Non-pigmented ciliary epithelial cell (primary cell): Measurements from ENCODE around the gene OR2V1.
"Not testable (repeated sequence)": the region's sequence is repeated elsewhere in the genome, so short reads cannot be mapped to it uniquely, and the experiment has no call there.

ENCODE experiments used
- DNase-seq: peaks from one replicate; pipeline ENCODE4 v3.0.0-alpha.2; 2010; ENCODE audit warnings: low read depth

Gene OR2V1

DNA sequence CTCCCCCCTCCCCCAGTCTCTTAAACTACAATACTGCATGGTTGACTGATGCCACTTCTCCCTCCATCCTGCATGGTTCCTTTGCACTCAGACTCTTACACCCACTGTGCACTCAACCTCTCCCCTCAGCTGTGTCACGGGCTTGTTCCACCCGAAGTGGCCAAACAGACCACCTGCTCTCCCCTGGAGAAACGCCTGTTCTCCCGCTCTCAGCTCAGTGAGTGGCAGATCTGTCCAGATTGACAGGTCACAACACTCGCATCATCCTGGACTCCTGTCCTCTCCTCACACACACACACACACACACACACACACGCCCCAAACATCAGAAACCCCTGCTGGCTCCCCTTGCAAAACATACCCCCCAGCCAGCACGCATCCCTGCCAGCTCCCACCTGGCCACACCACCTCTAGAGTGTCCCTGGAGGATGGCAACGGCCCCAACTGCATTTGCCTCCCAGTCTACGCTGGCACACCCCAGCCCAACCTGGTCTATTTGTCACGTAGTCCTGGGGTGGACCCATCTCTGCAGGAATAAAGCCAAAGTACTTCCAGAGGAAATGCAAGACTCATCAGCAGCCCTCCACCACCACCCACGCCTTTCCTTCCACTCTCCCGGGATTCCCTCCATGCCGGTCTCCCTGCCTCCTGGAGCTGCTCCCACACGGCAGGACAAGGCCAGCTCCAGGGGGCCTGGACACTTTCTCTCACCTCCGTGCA lies 2.9 kb downstream of the OR2V1 start:
- DNase-seq: no peak

DNA sequence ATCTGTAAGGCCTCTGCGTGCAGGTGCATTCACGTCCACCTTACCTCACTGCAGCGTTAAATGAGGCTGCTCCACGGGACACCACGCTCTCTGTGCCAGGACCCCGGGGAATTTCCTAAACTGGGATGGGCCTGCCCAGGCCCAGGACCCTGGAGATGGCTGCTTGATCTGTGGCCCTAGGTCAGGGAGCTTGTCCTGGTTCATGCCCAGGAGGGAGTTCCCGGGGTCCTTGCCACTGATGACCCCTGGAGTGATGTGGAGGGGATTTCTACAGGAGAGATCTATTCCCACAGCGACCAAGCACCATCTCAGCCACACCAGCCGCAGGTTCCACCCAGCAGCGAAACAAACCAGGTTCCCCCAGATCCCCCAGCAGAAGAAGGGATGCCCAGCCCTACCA lies 3.5 kb downstream of the OR2V1 start:
- DNase-seq: no peak

DNA sequence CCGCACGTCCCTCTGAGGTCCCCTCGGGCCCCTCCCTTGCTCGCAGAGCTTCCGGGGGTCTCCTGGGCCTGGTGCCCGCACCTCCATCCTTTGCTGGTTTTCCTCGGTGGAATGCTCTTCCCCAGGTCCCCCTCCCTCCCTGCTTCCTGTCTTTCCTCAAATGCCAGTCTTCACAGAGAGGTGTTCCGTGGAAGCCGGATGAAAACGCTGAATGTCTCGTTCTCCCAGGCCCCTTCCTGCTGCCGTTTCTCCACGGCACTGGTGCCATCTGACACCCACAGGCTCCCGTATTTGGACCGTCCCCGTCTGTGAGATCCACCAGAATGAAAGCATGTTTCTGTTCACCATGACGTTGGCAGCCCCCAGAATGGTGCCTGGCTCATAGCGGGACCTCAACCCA lies 4.1 kb downstream of the OR2V1 start:
- DNase-seq: no peak

DNA sequence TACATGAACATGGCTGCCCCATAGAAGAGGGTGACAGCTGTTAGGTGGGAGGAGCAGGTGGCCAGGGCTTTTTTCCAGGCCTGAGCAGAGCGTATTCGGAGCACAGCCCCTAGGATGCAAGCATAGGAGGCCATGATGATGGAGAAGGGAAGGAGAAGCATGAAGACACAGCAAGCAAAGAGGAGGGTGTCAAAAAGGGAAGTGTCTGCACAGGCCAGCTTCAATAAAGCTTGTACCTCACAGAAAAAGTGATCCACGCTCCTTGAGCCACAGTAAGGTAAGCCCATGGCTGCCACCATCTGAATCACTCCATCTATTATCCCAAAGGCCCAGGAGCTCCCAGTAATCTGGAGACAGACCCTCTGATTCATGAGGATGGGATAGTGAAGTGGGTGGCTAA lies 6.4 kb downstream of the OR2V1 start:
- DNase-seq: no peak

DNA sequence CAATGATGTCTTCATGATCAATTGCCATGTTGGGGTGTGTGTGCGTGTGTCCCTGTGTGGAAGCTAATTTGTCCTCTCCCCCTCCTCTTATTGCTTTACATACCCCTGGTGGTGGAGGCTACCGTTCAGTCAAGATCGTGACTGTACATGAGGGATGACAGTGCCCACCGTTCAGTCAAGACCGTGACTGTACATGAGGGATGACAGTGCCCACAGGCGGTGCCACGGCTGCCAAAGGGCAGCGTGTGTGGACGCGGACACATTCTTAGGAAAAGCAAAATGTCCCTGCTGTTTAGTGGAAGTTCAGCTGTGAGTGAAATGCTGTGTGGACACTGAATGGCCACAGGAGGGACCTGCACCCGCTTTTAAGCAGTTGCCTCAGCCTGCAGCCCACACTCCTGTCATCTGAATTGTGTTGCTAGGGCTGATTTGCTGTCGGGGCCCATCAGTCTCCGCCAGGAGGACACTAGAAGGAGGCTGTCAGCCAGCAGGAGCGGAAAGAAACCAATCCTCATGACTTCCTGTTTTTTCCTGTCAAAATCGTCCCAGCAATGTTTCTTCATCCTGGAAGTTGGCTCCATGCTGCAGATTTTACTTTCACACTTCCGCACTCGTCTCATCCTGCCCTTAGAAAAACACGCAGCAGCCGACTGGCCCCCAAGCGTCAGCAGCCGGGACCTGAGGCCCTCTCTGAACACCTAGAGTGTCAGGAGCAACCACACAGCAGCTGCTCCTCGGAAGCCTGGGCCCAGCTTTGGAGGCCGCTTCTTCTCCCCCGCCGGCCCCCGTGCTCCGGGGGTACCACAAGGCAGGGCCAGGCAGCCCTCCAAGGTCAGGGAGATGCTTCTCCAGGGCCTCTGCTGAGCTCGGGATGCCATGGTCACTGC lies 9.1 kb downstream of the OR2V1 start:
- no peak for DNase-seq

DNA sequence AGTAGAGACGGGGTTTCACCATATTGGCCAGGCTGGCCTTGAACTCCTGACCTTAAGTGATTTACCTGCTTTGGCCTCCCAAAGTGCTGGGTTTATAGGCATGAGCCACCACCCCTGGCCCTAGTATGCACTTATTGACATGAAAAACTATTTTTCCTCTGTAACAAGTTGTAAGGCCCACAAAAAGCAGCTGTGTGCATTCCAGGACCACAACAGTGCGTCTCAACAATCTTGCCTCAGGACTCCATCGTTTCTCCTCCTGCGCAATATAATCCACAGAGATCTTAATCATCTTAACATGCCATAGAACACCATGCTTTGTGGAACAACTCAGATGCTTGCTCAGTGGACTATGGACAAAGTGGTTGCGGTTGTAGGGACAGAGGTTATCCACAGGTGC lies 10.2 kb downstream of the OR2V1 start:
- no peak for DNase-seq

DNA sequence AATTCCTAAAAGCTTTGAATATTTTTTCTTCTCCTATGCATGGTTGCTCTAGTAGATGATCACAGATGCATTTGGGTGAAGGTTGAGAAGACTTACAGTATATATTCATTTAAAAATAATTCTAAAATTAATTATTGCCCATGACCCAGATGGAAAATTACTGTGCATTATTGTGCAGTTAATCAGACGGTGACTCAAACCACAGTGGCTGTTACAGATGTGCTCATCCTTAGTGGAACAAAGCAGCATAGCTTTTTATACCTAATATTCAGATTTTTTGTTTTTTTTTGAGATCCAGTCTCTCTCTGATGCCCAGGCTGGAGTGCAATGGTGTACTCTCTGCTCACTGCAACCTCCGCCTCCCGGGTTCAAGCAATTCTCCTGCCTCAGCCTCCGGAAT lies 10.7 kb downstream of the OR2V1 start:
- DNase-seq: peak; percentile 24

DNA sequence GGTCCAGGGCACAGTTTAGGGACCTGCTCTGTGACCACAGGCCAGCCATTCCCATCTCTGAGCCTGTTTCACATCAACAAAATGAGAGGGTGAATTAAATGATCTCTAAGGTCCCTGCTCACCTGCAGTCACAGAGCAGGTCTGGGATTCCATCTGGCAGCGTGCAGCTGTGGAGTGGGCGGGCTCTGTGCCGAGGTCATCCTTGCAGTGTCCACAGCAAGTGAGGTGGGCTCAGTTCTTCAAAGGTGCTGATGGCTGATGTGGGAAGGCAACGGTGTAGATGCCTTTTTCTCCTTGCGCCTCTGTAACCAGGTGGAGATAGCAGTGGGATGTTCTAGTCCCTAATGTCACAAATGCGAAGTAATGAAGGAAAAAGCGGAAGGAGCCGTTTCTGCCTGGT lies 11.9 kb downstream of the OR2V1 start:
- DNase-seq: no peak

DNA sequence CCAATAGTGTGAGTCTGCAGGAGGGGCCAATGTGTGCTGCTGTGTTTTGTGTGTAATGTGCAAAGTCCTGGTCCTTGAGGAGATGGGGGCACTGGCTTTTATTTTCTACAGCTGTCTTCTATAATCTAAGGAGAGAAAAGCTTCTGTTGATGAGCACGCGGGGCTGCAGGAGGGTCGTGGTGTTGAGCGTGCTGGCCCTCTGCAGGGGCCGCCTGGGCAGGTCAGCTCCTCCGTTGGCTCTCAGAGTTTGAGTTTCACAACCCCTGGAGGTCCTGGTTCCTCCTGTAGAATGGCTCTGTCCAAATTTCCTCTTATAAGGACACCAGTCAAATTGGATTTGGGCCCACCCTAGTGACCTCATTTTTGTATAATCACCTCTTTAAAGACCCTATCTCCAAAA lies 12.6 kb downstream of the OR2V1 start:
- DNase-seq: no peak

DNA sequence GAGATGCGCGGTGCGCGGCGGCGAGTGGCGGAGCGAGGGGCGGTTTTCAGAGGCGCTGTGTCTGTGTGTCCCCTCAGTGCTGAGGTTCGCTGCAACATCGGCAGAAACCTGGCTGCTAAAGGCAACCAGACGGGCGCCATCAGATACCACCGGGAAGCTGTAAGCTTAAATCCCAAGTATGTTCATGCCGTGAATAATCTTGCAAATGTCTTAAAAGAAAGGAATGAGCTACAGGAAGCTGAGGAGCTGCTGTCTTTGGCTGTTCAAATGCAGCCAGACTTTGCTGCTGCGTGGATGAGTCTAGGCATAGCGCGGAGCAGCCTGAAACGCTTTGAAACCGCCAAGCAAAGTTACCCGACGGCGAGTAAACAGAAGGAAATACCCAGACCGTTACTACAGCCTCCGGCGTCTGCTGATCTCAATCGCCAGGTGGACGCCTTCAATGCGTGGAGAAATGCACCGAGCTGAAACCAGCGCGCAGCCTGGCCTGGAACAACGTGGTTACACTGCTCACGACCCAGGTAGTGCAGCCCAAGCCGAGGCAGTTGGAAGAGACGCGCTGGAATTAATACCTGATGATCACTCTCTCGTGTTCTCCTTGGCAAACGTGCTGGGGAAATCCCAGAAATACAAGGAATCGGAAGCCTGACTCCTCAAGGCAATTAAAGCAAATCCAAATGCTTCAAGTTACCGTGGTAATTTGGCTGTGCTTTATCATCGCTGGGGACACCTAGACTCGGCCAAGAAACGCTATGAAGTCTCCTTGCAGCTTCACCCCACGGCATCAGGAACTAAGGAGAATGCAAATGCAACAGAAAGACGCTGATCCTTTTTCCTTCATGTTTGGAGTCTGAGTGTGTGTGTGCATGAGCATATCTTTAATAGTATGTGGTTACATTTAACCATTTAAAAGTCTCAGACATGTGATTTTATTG lies 15.9 kb downstream of the OR2V1 start:
- peak; percentile 43 for DNase-seq

DNA sequence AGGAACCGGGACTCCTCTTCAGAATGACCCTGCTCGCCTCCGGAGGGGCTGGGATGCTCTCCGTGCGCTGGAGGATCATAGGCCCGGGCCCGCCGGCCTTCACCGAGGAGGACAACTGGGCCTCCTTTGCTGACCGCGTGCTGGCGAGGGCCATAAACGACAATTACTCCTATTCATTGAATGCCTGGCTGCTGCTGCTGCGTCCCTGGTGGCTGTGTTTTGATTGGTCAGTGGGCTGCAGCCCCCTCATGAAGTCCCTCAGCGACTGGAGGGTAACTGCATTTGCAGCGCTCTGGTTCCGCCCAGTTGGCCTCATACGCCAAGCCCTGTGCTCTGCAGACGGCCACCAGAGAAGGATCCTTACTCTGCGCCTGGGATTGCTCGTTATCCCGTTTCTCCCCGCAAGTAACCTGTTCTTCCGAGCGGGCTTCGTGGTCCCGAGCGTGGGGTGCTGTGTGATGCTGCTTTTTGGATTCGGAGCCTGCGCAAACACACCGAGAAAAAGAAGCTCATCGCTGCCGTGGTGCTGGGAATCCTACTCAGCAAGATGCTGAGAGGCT lies 16.6 kb downstream of the OR2V1 start:
- no peak for DNase-seq

DNA sequence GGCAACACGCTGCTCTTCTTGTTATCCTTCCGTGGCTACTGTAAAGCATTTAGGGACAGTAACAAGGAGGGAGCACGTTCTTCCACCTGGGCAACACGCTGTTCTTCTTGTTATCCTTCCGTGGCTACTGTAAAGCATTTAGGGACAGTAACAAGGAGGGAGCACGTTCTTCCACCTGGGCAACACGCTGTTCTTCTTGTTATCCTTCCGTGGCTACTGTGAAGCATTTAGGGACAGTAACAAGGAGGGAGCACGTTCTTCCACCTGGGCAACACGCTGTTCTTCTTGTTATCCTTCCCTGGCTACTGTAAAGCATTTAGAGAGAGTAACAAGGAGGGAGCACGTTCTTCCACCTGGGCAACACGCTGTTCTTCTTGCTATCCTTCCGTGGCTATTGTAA lies 17.4 kb downstream of the OR2V1 start:
- DNase-seq: not testable (repeated sequence)

DNA sequence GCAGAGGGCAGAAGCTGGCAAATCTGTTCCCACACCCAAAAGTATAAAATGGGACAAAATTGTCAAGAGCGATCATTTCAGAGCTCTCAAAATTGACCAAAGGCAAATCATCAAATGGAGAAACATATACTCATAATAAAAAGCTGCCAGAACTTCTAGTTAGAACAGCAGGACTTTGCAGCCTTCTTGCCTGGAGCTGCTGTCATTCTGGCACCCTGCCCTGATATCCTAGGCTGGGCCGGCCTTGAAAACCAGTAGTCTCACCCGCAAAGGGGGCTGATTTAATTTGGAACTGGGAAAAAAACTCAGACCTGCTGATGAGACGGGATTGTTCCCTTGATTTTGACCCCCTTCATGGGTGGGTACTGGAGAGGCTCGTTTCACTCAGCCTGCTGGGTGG lies 18.5 kb downstream of the OR2V1 start:
- DNase-seq: no peak

DNA sequence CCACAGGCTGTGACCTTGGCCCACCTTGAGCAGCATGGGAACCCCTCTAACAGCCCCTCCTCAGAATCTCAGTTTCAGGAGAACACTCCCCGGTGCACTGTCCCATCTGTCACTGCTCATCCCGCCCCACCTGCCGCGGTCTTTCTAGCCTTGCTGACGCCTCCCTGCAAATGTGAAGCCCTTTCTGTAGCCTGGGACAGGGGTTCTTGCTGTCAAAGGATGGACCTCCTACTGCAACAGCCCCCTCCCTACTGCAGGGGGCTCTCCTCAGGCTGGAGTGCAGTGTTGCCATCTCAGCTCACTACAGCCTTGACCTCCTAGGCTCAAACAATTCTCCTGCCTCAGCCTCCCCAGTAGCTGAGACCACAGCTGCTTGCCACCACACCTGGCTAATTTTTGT lies 20.0 kb downstream of the OR2V1 start:
- no peak for DNase-seq

DNA sequence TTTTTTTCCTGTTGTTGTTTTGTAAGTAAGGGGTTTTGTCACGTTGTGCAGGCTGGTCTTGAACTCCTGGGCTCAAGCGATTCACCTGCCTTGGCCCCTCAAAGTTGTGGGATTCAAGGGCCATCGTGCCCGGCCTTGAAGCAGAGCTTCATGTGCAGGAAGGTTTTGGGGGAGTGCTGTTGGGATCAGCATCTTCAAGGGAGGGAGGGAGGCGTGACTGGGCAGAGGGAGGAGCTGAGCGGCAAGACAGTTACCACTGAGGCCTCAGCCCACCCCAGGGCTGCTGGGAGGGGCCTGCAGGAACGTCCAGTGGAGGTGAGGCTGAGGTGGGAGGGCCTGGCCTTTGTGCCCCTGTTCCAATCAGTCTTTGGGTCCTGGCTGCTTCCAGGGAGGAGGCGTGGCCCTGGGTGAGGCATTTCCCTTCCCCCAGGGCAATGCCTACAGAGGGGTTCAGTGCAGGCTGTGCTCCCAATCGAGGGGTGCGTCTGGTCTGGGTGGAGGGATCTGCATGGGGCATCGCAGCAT lies 21.4 kb downstream of the OR2V1 start:
- DNase-seq: no peak

DNA sequence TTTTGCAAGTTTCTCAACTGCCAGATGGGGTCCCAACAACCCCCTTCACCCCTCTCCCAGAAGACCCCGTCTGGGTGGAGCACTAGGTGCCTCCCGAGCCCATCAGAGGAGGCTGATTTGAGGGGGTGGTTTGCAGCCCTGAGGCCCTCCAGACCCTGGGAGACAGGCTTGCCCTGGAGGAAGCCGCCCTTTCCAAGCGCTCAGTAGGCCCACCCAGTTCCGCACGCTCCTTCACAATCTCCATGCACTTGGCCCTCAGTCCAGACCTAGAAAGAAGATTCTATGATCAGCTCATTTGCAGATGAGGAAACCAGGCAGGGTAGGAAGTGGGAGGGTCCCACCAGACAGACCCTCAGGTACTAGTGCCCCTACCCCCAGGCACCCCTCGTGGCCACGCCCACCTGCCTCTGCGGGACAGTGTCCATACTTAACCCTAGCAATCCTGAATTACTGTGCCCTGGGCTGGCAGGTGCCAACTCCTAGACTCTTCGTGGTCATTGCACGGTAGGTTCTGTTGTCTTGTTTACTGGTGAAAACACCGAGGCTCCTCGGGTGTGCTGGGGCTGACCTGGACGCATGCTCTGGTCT lies 22.3 kb downstream of the OR2V1 start:
- DNase-seq: no peak

DNA sequence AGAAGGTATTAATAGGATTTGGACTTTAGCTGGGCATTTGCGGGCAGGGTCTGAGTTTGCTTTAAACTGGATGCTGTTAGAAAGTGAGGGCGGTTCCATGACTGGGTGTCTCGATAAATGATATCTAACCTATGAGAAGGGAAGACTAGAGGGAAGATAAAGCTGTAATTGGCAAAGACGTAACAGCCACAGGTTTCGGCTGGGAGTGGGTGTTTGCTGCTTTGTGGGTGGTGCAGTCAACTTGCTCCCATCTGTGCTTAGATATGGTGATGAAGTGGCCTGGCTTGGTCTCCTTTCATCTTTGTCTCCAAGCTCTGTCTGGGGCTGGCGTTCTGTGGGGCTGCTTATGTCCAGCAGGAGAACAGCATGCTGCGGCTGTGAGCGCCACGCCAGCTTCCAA lies 23.3 kb downstream of the OR2V1 start:
- no peak for DNase-seq

DNA sequence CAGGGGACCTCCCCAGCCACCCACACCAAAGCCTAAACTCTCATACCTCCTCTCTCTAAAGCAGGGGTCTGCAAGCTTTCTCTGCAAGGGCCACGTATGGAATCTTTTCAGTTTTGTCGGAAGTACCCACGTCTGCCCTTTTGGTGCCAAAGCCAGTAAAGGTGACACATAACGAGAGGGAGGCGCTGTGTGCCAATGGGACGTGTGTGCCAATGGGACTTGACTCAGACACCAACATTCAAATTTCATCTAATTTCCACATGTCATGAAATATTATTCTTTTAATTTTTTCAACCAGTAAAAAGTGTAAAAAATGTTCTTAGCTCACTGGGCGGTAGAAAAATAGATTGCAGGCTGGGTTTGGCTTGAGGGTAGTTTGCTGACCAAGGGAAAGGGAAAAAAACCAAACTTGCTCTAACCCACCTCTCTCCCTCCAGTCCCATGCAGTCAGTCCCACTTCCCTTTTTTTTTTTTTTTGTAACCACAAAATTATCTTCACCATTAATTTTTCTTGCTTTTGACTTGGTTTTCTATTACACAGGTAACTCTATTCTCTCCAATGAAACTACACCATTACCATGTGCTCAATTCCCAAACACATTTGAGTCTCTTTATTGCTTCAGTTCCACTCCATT lies 25.5 kb downstream of the OR2V1 start:
- no peak for DNase-seq

DNA sequence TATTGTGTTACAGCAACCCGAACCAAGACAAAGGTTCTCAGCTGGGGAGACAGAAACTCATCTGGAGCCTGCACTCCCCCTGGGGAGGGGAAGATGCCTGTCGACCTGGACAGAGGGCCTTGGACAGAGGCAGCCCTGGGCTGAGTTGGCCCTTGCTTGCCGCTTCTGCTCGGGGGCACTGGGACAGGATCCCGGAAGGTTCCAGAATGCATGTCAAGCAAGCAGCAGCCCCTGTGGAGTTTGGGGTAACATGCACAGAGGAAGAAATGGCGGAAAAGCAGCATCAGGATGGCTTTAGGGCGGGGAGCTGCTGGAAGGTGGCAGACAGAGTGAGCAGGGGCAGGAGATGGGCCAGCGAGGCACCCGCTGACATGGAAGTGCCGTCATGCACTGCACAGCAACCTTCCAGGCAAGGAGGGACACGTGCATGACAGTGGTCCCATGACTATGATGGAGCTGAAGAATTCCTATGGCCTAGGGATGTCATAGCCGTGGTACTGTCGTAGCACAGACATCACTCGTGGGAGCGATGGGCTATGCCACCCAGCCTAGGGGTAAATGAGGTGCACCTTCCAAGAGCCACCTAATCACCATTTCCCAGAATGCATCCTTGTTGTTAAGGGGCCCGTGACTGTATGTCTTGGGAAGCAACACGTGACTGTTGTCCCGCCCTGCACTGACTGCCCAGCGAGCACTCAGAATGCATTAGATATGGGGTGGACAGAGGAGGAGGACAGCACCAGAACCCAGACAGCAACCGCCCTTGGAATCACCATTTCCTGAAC lies 26.2 kb downstream of the OR2V1 start:
- not testable (repeated sequence) for DNase-seq

DNA sequence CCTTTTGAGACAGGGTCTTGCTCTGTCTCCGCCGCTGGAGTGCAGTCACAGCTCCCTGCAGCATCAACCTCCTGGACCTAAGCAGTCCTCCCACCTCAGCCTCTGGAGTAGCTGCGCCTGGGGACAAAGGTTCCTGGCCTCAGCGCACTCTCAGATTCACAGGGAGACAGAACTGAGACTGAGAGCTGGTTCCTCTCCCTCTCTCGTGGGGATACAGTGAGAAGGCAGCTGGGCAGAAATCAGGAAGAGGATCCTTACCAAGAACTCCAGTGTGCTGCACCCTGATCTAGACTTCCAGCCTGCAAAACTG lies 26.8 kb downstream of the OR2V1 start:
- DNase-seq: not testable (repeated sequence)
